Mononuclear cell (primary cell): ENCODE data around the gene PDE4D. TPM values are rescaled to one million over a fixed set of nuclear protein-coding genes. Genes with fewer than 3 reads are reported as not detected.

Experiments used
- H3K27me3 ChIP-seq: 2 replicates; pipeline ENCODE4 v1.6.0; 2011; ENCODE audit warnings: low read length, control low read depth; ENCODE audit not compliant: insufficient read depth
- H3K4me1 ChIP-seq: 2 replicates; pipeline ENCODE4 v1.5.1; 2011; ENCODE audit warnings: mild to moderate bottlenecking, low read length, control low read depth; ENCODE audit not compliant: insufficient read depth
- H3K4me3 ChIP-seq: 2 replicates; pipeline ENCODE4 v1.5.1; 2011; ENCODE audit warnings: mild to moderate bottlenecking, low read length, moderate library complexity
- H3K9me3 ChIP-seq: 2 replicates; pipeline ENCODE4 v1.5.1; 2011; ENCODE audit warnings: low read depth, mild to moderate bottlenecking, control low read depth, low read length
- total RNA-seq: library from RNA; depleted of rRNA; stranded (reverse); fragments of >200 nt; gene quantifications from one replicate; pipeline ENCODE4 v1.2.3, GENCODE V29; 2012

PDE4D gene
- total RNA-seq, 1 donor, result 171 TPM

- Histone ChIP-seq H3K4me3 (no peak overlapping the region), H3K9me3 (no peaks in the 10 kb centered on the region), H3K27me3 (no peaks in the 10 kb centered on the region), H3K4me1 (no peaks in the 10 kb centered on the region)
Observed at GRCh38 chr5:59829922-59830321, 63.6 kb downstream of the PDE4D start.

DNA sequence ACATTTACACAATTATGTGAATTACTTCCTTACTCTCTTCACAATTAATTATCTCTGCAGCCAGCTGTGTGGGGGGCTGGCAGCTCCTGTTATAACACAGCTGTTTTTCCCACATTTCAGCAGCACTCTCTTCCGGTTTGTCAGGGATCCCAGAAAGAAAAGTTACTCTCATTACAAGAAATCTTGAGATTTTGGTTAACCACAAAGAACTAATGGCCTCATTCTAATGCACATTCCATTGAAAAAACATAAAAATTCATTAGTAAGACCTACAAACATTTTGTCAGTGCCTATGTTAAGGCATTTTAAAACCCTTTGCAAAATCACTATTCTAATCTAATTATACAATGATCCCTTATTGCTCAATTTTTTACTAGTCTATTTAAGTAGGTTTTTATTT lies 64.1 kb downstream of the PDE4D start:
- no peaks in the 10 kb centered on the region for H3K9me3 ChIP-seq
- H3K27me3 ChIP-seq, result no peaks in the 10 kb centered on the region
- H3K4me1 ChIP-seq, result no peaks in the 10 kb centered on the region
- no peak overlapping the region for H3K4me3 ChIP-seq

GRCh38 chr5:59828623-59829022 lies 64.9 kb downstream of the PDE4D start:
- H3K9me3 ChIP-seq, result no peaks in the 10 kb centered on the region
- H3K27me3 ChIP-seq, result no peaks in the 10 kb centered on the region
- H3K4me1 ChIP-seq, result no peaks in the 10 kb centered on the region
- no peak overlapping the region for H3K4me3 ChIP-seq

DNA sequence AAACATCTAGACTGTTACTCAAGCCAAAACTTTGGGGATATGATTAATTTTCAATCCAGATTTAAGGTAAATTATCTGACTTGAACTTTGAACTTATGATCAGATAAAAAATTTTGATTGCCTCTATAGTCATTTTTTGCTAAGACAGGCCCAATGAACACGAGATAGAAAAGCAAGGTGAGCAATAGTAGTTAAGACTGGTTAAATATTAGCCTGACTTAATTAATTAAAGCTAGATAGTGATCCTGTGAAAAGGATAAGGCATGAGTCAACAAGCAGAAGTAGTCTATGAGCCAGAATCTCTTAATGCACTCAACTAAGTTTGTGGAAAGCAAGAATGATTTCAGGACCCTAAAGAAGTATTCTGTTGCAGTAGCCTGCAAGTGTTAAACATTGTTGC lies 66.5 kb downstream of the PDE4D start:
- no peaks in the 10 kb centered on the region for H3K9me3 ChIP-seq
- no peak overlapping the region for H3K4me3 ChIP-seq
- no peaks in the 10 kb centered on the region for H3K27me3 ChIP-seq
- H3K4me1 ChIP-seq, result no peaks in the 10 kb centered on the region

DNA sequence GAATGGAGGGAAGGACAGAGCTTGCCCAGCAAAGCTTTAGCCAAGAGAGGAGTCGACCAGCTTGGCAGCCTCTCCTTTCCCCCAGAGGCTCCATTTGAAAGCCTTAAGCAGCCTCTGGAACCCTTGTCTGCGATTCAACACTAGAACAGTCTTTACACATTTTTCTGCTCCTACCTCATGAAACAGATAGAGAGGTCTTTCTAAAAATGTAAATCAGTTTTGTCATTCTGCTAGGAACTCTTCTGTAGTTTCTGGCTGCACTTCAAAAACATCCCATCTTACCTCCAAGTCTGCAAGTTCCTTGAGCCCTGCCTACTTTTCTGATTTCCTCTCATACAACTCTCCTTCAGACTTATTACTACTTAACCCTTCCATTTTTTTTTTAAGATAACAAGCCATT lies 70.1 kb downstream of the PDE4D start:
- Histone ChIP-seq H3K4me3 (no peak overlapping the region), H3K9me3 (no peaks in the 10 kb centered on the region), H3K4me1 (no peaks in the 10 kb centered on the region), H3K27me3 (no peaks in the 10 kb centered on the region)

DNA sequence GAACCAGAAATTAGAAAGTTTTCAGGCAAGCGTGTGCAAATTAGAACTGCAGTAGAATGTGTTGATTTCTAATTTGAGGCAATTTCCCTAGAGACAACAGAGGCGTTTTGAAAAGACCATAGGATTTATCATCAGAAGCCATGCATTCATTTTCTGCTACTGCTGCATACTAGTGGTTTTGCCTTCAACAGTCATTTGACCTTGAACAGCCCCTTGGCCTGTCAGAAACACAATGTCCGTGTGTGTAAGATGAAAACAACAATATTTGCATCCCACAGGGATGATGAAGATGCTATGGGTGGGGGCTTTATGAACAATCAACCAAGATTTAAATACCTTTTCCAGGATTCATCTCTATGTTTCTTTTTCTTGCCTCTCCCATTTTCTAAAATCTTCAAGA lies 73.7 kb downstream of the PDE4D start:
- Histone ChIP-seq H3K4me1 (no peaks in the 10 kb centered on the region), H3K9me3 (no peaks in the 10 kb centered on the region), H3K27me3 (no peaks in the 10 kb centered on the region), H3K4me3 (no peak overlapping the region)

GRCh38 chr5:59817536-59817935 lies 76.0 kb downstream of the PDE4D start:
- H3K4me3 ChIP-seq, result no peak overlapping the region
- H3K9me3 ChIP-seq, result no peaks in the 10 kb centered on the region
- no peaks in the 10 kb centered on the region for H3K4me1 ChIP-seq
- H3K27me3 ChIP-seq, result no peaks in the 10 kb centered on the region

- Histone ChIP-seq H3K4me3 (no peak overlapping the region), H3K9me3 (no peaks in the 10 kb centered on the region), H3K27me3 (no peaks in the 10 kb centered on the region), H3K4me1 (no peaks in the 10 kb centered on the region)
Observed at GRCh38 chr5:59816654-59817300, 76.7 kb downstream of the PDE4D start.

- H3K27me3 ChIP-seq, result no peaks in the 10 kb centered on the region
- peaks cover 5% of the 10 kb centered on the region for H3K4me1 ChIP-seq
Observed at GRCh38 chr5:59814537-59814872, 79.0 kb downstream of the PDE4D start.

DNA sequence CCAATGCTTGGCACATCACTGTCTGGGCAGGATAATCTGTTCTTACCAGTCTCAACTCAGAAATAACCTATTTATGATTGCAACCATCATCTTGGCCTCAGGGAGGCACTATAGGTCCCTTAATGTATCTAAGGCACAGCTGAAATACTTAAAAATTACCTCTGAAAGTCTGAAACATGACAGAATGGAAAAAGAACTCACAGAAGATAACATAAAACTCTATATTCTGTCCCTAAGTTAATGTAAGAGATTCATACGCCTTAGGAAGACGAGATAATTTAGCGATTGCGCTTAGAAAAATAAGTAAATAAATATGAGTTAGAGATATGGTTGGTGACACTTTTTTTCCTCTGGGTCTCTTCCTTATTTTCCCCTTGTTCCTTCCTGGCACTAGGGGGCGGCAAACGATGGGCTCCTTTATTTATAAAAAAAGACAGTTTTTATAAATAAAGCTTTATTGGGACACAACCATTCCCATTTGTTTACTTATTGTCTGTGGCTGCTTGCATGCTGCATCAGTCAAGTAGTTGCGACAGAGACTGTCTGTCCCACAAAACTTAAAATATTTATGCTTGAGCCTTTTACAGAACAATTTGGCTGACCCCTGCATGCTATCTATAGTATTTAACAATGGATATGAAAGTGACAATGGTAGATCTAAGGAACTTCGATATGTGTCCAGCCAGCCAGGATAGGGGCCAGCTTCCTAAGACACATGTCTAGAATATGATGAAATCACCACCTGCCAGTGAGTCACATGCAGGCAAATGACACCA lies 79.6 kb downstream of the PDE4D start:
- no peaks in the 10 kb centered on the region for H3K27me3 ChIP-seq
- H3K9me3 ChIP-seq, result no peaks in the 10 kb centered on the region
- H3K4me3 ChIP-seq, result no peak overlapping the region
- peaks cover 5% of the 10 kb centered on the region for H3K4me1 ChIP-seq

More at GRCh38 chr5:59814537-59814872, 79.0 kb downstream of the PDE4D start:
- H3K9me3 ChIP-seq, result no peaks in the 10 kb centered on the region
- H3K4me3 ChIP-seq, result no peak overlapping the region

- Histone ChIP-seq H3K9me3 (no peaks in the 10 kb centered on the region), H3K27me3 (no peaks in the 10 kb centered on the region), H3K4me1 (peaks cover 5% of the 10 kb centered on the region), H3K4me3 (no peak overlapping the region)
Observed at GRCh38 chr5:59810041-59810440, 83.5 kb downstream of the PDE4D start.

- H3K9me3 ChIP-seq, result no peaks in the 10 kb centered on the region
- no peak overlapping the region for H3K4me3 ChIP-seq
- H3K27me3 ChIP-seq, result no peaks in the 10 kb centered on the region
Observed at GRCh38 chr5:59807806-59808205, 85.7 kb downstream of the PDE4D start.

DNA sequence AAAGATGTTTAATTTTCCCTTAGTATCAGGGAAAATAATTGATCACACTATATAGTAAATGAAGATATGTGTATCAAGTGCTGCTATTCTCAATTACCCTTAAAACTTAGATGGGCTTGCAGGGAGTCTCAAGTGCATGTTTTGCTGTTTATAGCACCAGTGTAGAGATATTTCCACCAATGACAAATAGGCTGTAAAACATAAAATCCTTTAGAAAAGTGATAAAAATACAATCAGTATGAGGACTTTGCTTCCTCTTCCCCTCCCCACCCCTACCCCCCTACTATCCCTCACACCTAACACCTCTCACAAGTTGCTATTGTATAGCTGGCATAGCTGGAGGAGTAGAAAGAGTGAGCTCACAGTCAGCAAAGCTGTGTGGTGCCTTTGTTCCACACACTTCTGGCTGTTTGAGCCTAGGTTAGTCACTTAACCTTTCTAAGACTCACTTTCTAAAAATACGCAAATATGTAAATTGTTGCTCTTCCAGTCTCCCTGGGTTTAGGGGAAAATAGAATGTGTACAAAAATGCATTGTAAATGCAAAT lies 93.1 kb downstream of the PDE4D start:
- Histone ChIP-seq H3K9me3 (no peaks in the 10 kb centered on the region), H3K4me1 (peaks cover 12% of the 10 kb centered on the region), H3K27me3 (no peaks in the 10 kb centered on the region), H3K4me3 (no peak overlapping the region)

More at GRCh38 chr5:59807806-59808205, 85.7 kb downstream of the PDE4D start:
- peaks cover 5% of the 10 kb centered on the region for H3K4me1 ChIP-seq

DNA sequence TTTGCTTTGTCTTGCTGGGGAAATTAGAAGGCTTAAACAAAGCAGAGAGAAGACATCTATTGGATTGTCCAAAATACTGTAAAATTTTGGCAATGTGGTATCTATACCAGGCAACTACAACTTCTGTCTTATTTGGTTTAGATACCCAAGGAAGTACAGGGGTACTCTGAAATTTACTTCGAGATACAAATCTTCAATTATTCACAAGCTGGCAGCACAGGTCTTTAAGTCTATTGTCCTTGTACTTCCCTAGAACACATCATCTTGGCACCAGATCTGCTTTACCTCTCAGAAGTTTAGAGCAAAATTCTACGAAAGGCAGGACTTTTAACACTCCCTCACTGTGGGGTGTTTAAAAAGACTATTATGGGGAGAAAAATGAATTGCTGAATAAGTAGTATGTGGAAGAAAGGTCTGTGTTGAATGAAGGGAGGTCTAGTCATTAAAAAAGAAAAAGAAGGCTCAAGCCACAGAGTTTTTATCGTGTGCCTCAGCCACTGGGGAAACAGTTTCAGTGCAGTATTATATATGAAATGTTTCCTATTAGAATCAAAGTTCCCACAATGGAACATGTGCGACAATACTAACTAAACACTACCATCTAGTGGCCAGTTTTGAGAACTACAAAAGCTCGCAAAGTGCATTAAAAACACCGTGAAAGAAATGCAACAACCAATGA lies 93.7 kb downstream of the PDE4D start:
- no peak overlapping the region for H3K4me3 ChIP-seq
- H3K4me1 ChIP-seq, result peaks cover 12% of the 10 kb centered on the region
- no peaks in the 10 kb centered on the region for H3K27me3 ChIP-seq
- H3K9me3 ChIP-seq, result no peaks in the 10 kb centered on the region
